ENCODE data around the gene C4A.

The C4A gene

DNA sequence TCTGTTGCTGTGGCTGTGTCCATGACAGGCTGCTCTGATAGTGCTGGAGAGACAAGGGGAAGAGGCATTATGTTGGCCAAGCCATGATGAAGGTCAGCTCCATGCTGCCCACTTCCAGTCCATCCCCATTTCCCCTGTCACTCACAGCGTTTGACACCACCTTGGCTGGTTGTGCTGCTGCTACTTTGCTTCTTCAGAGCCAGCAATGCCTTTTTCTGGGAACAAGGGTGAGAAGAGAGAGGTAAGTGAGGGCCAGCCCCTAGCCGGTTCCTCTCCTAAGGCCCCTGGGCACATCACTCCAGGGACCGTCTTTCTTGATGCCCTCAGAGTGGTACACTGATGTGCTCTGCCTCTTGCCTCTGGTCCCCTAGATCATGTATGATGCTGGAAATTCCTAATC lies 25.1 kb upstream of the C4A start:
- Histone ChIP-seq H3K27me3 (ENCODE audit: insufficient read depth, poor library complexity, severe bottlenecking) (no peaks in the 10 kb centered on the region), H3K4me3 (replicated peaks; ENCODE audit: insufficient read depth, low read length) (no peak overlapping the region), H3K27ac (replicated peaks) (no peak overlapping the region)
- TF ChIP-seq, protein P1, sequence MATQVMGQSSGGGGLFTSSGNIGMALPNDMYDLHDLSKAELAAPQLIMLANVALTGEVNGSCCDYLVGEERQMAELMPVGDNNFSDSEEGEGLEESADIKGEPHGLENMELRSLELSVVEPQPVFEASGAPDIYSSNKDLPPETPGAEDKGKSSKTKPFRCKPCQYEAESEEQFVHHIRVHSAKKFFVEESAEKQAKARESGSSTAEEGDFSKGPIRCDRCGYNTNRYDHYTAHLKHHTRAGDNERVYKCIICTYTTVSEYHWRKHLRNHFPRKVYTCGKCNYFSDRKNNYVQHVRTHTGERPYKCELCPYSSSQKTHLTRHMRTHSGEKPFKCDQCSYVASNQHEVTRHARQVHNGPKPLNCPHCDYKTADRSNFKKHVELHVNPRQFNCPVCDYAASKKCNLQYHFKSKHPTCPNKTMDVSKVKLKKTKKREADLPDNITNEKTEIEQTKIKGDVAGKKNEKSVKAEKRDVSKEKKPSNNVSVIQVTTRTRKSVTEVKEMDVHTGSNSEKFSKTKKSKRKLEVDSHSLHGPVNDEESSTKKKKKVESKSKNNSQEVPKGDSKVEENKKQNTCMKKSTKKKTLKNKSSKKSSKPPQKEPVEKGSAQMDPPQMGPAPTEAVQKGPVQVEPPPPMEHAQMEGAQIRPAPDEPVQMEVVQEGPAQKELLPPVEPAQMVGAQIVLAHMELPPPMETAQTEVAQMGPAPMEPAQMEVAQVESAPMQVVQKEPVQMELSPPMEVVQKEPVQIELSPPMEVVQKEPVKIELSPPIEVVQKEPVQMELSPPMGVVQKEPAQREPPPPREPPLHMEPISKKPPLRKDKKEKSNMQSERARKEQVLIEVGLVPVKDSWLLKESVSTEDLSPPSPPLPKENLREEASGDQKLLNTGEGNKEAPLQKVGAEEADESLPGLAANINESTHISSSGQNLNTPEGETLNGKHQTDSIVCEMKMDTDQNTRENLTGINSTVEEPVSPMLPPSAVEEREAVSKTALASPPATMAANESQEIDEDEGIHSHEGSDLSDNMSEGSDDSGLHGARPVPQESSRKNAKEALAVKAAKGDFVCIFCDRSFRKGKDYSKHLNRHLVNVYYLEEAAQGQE (IDR thresholded peaks at IDR 0.05; ENCODE audit: insufficient replicate concordance, low read depth), result no peak
- TF ChIP-seq GABPA (IDR thresholded peaks at IDR 0.05; ENCODE audit: low read depth), result no peak
- TF ChIP-seq SPI1 (IDR thresholded peaks at IDR 0.05; ENCODE audit: borderline replicate concordance, low read depth), result no peak
- no peak for TF ChIP-seq POLR2AphosphoS5 (IDR thresholded peaks at IDR 0.05; ENCODE audit: low read depth)
- DNase-seq (ENCODE audit: low read depth in 1 of 2, low spot score in 1 of 2), result no peak

DNA sequence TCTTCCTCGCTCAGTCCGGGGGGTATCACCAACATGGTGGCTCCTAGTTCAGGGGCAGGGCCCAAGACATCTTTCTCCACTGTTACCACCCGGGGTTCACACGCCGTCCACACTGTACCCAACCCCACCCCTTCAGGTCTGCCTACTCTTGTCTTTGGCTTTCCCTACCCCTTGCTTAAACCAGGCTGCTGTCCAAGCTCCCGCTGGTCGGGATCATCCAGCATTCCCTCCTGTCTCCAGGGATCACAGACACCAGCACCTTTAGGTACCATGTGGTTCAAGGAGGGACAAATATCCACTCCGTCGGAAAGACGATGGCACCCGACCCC lies 23.5 kb upstream of the C4A start:
- no peaks in the 10 kb centered on the region for H3K27me3 ChIP-seq (ENCODE audit: insufficient read depth, poor library complexity, severe bottlenecking)
- TF ChIP-seq GABPA (IDR thresholded peaks at IDR 0.05; ENCODE audit: low read depth) (no peak), POLR2AphosphoS5 (IDR thresholded peaks at IDR 0.05; ENCODE audit: low read depth) (no peak), SPI1 (IDR thresholded peaks at IDR 0.05; ENCODE audit: borderline replicate concordance, low read depth) (no peak)
- TF ChIP-seq, protein P2, sequence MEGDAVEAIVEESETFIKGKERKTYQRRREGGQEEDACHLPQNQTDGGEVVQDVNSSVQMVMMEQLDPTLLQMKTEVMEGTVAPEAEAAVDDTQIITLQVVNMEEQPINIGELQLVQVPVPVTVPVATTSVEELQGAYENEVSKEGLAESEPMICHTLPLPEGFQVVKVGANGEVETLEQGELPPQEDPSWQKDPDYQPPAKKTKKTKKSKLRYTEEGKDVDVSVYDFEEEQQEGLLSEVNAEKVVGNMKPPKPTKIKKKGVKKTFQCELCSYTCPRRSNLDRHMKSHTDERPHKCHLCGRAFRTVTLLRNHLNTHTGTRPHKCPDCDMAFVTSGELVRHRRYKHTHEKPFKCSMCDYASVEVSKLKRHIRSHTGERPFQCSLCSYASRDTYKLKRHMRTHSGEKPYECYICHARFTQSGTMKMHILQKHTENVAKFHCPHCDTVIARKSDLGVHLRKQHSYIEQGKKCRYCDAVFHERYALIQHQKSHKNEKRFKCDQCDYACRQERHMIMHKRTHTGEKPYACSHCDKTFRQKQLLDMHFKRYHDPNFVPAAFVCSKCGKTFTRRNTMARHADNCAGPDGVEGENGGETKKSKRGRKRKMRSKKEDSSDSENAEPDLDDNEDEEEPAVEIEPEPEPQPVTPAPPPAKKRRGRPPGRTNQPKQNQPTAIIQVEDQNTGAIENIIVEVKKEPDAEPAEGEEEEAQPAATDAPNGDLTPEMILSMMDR (IDR thresholded peaks at IDR 0.05; ENCODE audit: insufficient read depth, low read length), result no peak
- TF ChIP-seq, protein P1 (IDR thresholded peaks at IDR 0.05; ENCODE audit: insufficient replicate concordance, low read depth), result no peak
- H3K27ac ChIP-seq (replicated peaks), result peak overlapping the region; percentile 82
- DNase-seq (ENCODE audit: low read depth in 1 of 2, low spot score in 1 of 2), result no peak
- H3K4me3 ChIP-seq (replicated peaks; ENCODE audit: insufficient read depth, low read length), result peak overlapping the region; percentile 74

DNA sequence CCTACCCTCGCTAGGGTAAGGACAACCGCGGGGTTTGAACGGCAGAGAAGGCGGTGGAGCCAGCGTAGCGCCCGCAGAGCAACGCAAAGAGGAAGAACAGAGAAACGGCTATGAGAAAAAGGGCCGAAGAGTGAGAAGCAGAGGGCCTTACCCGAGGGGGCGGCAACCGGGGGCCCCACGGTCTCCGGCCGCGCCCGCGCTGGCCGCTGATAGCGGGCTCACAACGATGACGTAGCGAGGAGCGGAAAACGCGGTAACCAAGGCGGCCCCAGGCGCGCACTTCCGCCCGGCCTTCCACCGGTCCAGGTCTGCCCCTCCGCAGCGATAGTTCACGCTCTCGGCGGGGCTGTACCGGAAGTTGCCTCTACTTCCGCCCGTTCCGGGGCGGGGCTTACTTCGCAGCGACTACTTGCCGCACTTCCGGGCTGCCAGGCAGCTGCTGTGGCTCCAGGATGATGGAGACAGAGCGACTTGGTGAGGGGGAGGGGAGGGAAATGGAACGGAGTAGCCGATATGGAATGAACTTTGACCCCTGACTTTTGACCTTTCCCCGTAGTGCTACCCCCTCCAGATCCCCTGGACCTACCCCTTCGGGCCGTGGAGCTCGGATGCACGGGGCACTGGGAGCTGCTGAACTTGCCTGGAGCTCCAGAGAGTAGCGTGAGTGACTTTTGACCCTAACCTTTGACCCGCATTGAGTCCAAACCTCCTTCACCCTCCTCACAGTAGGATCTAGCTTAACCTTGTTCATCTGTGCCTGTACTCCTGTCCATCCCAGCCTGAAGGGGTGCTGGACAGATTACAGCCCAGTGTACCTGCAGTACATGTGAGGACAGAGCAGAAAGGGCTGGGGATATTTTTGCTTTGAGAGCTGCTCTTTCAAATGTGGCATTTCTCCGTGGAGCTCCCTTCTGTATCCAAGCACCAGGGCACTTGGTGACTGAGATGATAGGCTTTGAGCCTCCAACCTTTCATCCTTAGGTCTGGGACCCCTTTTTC lies 22.8 kb upstream of the C4A start, which contains the start of the genes NELFE and SKIC2:
Gene NELFE, minus strand, starts transcription at position 231 of the 999 bp plus-strand sequence. CDS start 525 bp downstream, outside the sequence.
Gene SKIC2, plus strand, starts transcription at position 435 of the 999 bp plus-strand sequence. Its CDS starts 18 bp downstream, at position 453.
- DNase-seq (ENCODE audit: low read depth in 1 of 2, low spot score in 1 of 2), result peak; percentile 98
- TF ChIP-seq, protein P1 (IDR thresholded peaks at IDR 0.05; ENCODE audit: insufficient replicate concordance, low read depth), result peak; percentile 21
- peak; percentile 69 for TF ChIP-seq POLR2AphosphoS5 (IDR thresholded peaks at IDR 0.05; ENCODE audit: low read depth)
- TF ChIP-seq SPI1 (IDR thresholded peaks at IDR 0.05; ENCODE audit: borderline replicate concordance, low read depth), result peak; percentile 68; the same call in 1 of the 2 replicates
- TF ChIP-seq, protein P2 (IDR thresholded peaks at IDR 0.05; ENCODE audit: insufficient read depth, low read length), result no peak
- TF ChIP-seq GABPA (IDR thresholded peaks at IDR 0.05; ENCODE audit: low read depth), result peak; percentile 92
- H3K27ac ChIP-seq (replicated peaks), result peak within 1 kb of the TSS; percentile 82
- no peaks in the 10 kb centered on the region for H3K27me3 ChIP-seq (ENCODE audit: insufficient read depth, poor library complexity, severe bottlenecking)
- H3K4me3 ChIP-seq (replicated peaks; ENCODE audit: insufficient read depth, low read length), result peak within 1 kb of the TSS; percentile 74
